OCI-LY1 (cell line): ENCODE measurements around the gene ZMIZ1.

ENCODE experiments used
- H2AFZ ChIP-seq: fragments of 200-600 bp; sonication (generic), shearing (Covaris generic); 2 replicates; pipeline ENCODE4 v1.6.0; 2014; ENCODE audit warnings: antibody characterized with exemption, mild to moderate bottlenecking, low read length
- H3F3A ChIP-seq: fragments of 200-600 bp; sonication (generic), shearing (Covaris generic); 2 replicates; pipeline ENCODE4 v1.6.0; 2014; ENCODE audit warnings: mild to moderate bottlenecking, antibody characterized with exemption, low read length, moderate library complexity; ENCODE audit not compliant: insufficient read depth
- H3K27ac ChIP-seq: fragments of 200-600 bp; sonication (generic); 2 replicates; pipeline ENCODE4 v1.5.1; 2014; ENCODE audit warnings: low read length, mixed run types, mild to moderate bottlenecking, low read depth; ENCODE audit not compliant: poor library complexity, severe bottlenecking
- H3K27me3 ChIP-seq: fragments of 200-600 bp; sonication (generic); 2 replicates; pipeline ENCODE4 v1.6.0; 2014; ENCODE audit warnings: antibody characterized with exemption, mild to moderate bottlenecking, low read length, moderate library complexity; ENCODE audit not compliant: insufficient read depth
- H3K36me3 ChIP-seq: fragments of 200-600 bp; sonication (generic); 2 replicates; pipeline ENCODE4 v1.6.1; 2014; ENCODE audit warnings: mild to moderate bottlenecking, antibody characterized with exemption, low read length, moderate library complexity, mixed read lengths; ENCODE audit not compliant: insufficient read depth
- H3K4me1 ChIP-seq: fragments of 200-600 bp; sonication (generic); 2 replicates; pipeline ENCODE4 v1.5.1; 2014; ENCODE audit warnings: mild to moderate bottlenecking, low read length, moderate library complexity; ENCODE audit not compliant: insufficient read depth, severe bottlenecking
- H3K4me2 ChIP-seq: fragments of 200-600 bp; sonication (generic), shearing (Covaris generic); 2 replicates; pipeline ENCODE4 v1.6.1; 2014; ENCODE audit warnings: low read length
- H3K4me3 ChIP-seq: fragments of 200-600 bp; sonication (generic); 2 replicates; pipeline ENCODE4 v1.5.1; 2014; ENCODE audit warnings: low read length, low read depth, mild to moderate bottlenecking, mixed read lengths; ENCODE audit not compliant: poor library complexity, severe bottlenecking
- H3K79me2 ChIP-seq: fragments of 200-600 bp; shearing (Covaris generic); 2 replicates; pipeline ENCODE4 v1.6.1; 2016; ENCODE audit warnings: mixed run types, low read length, mixed read lengths; ENCODE audit not compliant: insufficient read depth
- H3K9ac ChIP-seq: fragments of 200-600 bp; sonication (generic), shearing (Covaris generic); 2 replicates; pipeline ENCODE4 v1.6.1; 2014; ENCODE audit warnings: mild to moderate bottlenecking, low read length, mixed read lengths
- H3K9me2 ChIP-seq: fragments of 200-600 bp; sonication (generic), shearing (Covaris generic); 2 replicates; pipeline ENCODE4 v1.6.1; 2014; ENCODE audit warnings: low read depth, mild to moderate bottlenecking, low read length, mixed read lengths
- H3K9me3 ChIP-seq: fragments of 200-600 bp; shearing (Covaris generic); 2 replicates; pipeline ENCODE4 v1.6.1; 2014; ENCODE audit warnings: low read length, mixed read lengths
- H4K20me1 ChIP-seq: fragments of 200-600 bp; sonication (generic), shearing (Covaris generic); 2 replicates; pipeline ENCODE4 v1.6.0; 2016; ENCODE audit warnings: mild to moderate bottlenecking, low read length; ENCODE audit not compliant: insufficient read depth
- CTCF ChIP-seq: fragments of 200-600 bp; sonication (generic), shearing (Covaris generic); IDR thresholded peaks from 2 replicates; pipeline ENCODE4 v1.5.1; 2017; ENCODE audit warnings: mild to moderate bottlenecking, antibody characterized with exemption, low read length, moderate library complexity, mixed read lengths
- EZH2 ChIP-seq: fragments of 200-600 bp; sonication (generic), shearing (Covaris generic); IDR thresholded peaks from 2 replicates; pipeline ENCODE4 v1.8.0; 2017; ENCODE audit warnings: borderline replicate concordance, mixed run types, mild to moderate bottlenecking, antibody characterized with exemption, low read length, moderate library complexity, mixed read lengths

Gene ZMIZ1

GRCh38 chr10:79159141-79159651 lies 90.4 kb downstream of the ZMIZ1 start:
- Histone ChIP-seq H3K4me2 (no peak overlapping the region), H3K9ac (no peak overlapping the region)

DNA sequence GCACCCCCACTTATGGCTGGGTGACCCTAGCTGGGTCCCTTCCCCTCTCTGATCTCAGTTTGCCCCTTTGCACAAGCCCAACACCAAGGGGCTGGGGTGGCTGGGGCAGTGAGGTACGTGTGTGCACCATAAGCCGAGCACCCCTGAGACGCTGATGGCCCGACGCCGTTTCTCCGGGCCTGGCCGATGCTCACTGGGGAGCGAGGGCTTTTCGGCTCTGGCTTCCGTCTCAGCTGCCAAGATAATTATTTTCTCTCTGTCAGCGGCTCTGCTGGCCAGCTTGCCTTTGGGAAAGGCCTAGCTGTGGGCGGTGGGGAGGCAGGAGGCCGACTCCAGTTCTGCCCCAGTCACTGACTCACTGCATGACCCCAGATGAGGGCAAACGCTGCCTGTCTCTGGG lies 91.0 kb downstream of the ZMIZ1 start:
- Histone ChIP-seq H3K79me2 (no peaks in the 10 kb centered on the region), H3K9ac (no peak overlapping the region), H3K9me2 (no peaks in the 10 kb centered on the region), H2AFZ (no peak overlapping the region), H4K20me1 (no peaks in the 10 kb centered on the region), H3K4me2 (no peak overlapping the region), H3K27ac (no peak overlapping the region), H3F3A (no peaks in the 10 kb centered on the region), H3K4me1 (no peaks in the 10 kb centered on the region), H3K36me3 (no peaks in the 10 kb centered on the region), H3K9me3 (no peaks in the 10 kb centered on the region), H3K4me3 (no peak overlapping the region), H3K27me3 (no peaks in the 10 kb centered on the region)
- no peak for TF ChIP-seq EZH2
- TF ChIP-seq CTCF: no peak

More at GRCh38 chr10:79159141-79159651, 90.4 kb downstream of the ZMIZ1 start:
- Histone ChIP-seq H3K9me3 (no peaks in the 10 kb centered on the region), H3K36me3 (no peaks in the 10 kb centered on the region), H3K27ac (no peak overlapping the region), H4K20me1 (no peaks in the 10 kb centered on the region), H3F3A (no peaks in the 10 kb centered on the region), H3K79me2 (no peaks in the 10 kb centered on the region), H2AFZ (no peak overlapping the region), H3K9me2 (no peaks in the 10 kb centered on the region), H3K4me3 (no peak overlapping the region), H3K27me3 (no peaks in the 10 kb centered on the region), H3K4me1 (no peaks in the 10 kb centered on the region)
- TF ChIP-seq EZH2 (no peak), CTCF (no peak)

- no peak overlapping the region for H2AFZ ChIP-seq
- no peaks in the 10 kb centered on the region for H3K36me3 ChIP-seq
- H3K9me2 ChIP-seq: no peaks in the 10 kb centered on the region
- no peaks in the 10 kb centered on the region for H3K9me3 ChIP-seq
- H3K4me2 ChIP-seq: no peak overlapping the region
- no peaks in the 10 kb centered on the region for H3K79me2 ChIP-seq
- H3K9ac ChIP-seq: no peak overlapping the region
- H3K27ac ChIP-seq: no peak overlapping the region
- H4K20me1 ChIP-seq: no peaks in the 10 kb centered on the region
- no peaks in the 10 kb centered on the region for H3F3A ChIP-seq
- no peaks in the 10 kb centered on the region for H3K4me1 ChIP-seq
- H3K27me3 ChIP-seq: no peaks in the 10 kb centered on the region
- no peak overlapping the region for H3K4me3 ChIP-seq
- TF ChIP-seq EZH2 (no peak), CTCF (no peak)
Observed at GRCh38 chr10:79160191-79160590, 91.4 kb downstream of the ZMIZ1 start.
